ENCODE results near the gene ANKRD13B.
"Not testable (repeated sequence)": the region's sequence is repeated elsewhere in the genome, so short reads cannot be mapped to it uniquely, and the experiment has no call there.

Gene ANKRD13B

DNA sequence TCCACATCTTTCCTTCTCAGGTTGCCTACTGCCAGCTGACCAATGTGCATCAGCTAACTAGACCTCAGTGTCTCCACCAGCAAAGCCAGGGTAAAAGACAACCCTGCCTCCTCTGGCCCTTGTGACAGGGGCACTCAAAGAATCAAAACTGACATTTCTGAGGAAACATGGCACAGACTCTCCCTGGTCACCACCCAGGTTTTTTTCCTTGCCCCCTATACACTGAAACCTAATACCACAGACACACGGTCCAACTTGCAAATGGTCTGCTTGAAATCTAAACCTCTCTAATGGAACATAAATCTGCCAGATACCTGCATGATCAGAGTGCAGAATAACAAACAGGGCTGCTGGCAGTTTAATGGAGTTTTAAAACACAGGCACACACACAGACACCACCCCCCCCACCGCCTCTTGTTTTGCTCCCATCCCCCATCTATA is 49.3 kb downstream of the ANKRD13B start:
- no peak for DNase-seq (ENCODE audit: low spot score)

DNA sequence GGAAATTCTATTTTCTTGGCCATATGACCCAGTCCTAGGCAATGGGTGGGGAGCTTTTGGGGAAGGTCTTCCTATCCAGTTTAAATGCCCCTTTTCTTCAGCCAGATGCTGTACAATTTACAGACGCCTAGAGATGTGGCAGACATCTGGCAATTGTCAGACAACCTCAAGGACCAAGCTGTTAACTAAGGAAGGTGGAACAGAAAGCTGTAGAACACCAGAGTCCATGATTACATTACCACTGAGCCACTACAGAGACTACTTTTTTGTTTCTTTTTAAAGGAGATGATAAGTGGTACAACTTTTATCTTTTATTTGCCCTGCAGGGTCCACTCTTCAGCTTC is 50.9 kb downstream of the ANKRD13B start:
- DNase-seq (ENCODE audit: low spot score), result no peak

- DNase-seq (ENCODE audit: low spot score), result no peak
Measured at GRCh38 chr17:29645515-29646051, 52.7 kb downstream of the ANKRD13B start.

GRCh38 chr17:29648005-29648404 is 55.1 kb downstream of the ANKRD13B start:
- no peak for DNase-seq (ENCODE audit: low spot score)

DNA sequence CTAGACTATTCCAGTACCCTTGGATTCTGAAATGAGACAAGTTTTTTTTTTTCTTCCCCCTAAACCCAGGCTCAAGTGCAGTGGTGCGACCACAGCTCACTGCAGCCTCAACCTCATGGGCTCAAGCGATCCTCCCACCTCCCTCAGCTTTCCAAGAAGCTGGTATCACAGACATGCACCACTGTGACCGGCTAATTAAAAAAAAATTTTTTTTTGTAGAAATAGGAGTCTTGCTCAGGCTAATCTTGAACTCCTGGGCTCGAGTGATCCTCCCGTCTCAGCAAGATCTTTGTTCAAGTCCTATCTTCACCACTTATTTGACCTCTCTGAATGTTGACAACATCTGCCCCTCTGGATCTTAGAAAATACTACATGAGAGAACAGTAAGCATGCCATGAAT is 56.4 kb downstream of the ANKRD13B start:
- DNase-seq (ENCODE audit: low spot score), result no peak

DNA sequence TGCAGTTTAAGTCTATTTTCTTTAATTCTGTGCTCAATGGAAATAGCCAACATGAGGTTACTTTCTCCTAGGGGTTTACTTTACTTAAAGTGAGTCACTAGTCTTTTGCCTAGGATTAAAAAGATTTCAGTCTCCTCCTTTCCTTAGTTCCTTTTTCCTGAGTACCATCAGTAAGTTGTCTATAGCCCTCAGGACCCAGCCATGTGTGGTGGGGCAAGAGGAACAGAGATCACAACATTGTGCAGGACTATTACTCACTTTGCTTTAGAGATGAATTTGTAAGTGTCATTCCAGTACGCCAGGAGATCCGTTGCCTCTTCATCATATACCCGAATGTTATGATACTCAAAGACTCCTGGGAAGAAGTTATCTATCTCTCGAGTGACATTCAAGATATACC is 57.5 kb downstream of the ANKRD13B start:
- no peak for DNase-seq (ENCODE audit: low spot score)

DNA sequence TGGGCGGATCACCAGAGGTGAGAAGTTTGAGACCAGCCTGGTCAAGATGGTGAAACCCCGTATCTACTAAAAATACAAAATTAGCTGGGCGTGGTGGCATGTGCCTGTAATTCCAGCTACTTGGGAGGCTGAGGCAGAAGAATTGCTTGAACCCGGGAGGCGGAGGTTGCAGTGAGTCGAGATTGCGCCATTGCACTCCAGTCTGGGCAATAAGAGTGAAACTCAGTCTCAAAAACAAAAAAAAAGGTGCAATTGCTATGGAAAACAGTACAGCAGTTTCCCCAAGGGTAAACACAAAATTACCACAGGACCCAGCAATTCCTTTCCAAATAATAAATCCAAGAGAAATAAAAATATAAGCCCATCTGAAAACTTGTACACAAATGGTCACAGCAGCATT is 59.0 kb downstream of the ANKRD13B start:
- not testable (repeated sequence) for DNase-seq (ENCODE audit: low spot score)

GRCh38 chr17:29652976-29653375 is 60.0 kb downstream of the ANKRD13B start:
- no peak for DNase-seq (ENCODE audit: low spot score)

GRCh38 chr17:29653995-29654714 is 61.2 kb downstream of the ANKRD13B start:
- no peak for DNase-seq (ENCODE audit: low spot score)

DNA sequence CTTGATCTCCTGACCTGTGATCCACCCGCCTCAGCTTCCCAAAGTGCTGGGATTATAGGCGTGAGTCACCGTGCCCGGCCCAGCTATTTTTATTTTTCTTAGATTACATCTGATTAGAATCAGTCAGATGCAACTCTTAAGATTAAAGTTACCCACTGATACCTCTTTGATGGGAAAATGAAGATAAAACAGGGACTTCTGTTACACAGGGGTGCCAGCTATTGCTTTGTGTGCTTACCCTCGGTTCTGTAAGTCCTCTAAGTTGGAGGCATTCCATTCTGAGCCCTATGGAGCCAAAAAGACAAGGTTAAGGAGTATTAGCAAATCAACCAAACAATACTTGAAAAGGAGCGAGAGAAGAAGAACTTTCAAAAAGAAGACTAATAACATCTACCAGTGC is 62.4 kb downstream of the ANKRD13B start:
- no peak for DNase-seq (ENCODE audit: low spot score)

- no peak for DNase-seq (ENCODE audit: low spot score)
Measured at GRCh38 chr17:29659155-29659554, 66.2 kb downstream of the ANKRD13B start.

DNA sequence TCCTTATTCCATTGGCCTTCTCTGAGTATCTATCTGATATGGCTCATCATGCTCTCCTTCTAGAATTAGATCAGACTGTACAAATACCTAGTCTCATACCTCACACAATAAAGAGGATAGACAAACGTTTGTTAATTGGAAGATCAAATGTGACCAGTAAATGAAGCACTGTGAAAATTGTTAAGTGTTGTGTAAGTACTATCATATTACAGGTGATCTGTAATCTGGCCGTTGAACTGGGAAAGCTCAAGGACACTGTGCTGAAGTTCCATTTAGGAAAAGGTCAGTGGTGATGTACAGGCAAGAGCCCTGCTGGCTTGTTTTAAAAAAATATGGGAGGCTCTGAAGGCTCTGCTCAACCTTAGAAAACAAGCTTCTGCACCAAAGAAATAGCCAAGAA is 68.3 kb downstream of the ANKRD13B start:
- DNase-seq (ENCODE audit: low spot score), result peak; percentile 23

GRCh38 chr17:29663155-29663554 is 70.2 kb downstream of the ANKRD13B start:
- DNase-seq (ENCODE audit: low spot score), result peak; percentile 48

Data from HuH-7 (cell line).